ENCODE results near the gene IGSF23.

IGSF23 gene

DNA sequence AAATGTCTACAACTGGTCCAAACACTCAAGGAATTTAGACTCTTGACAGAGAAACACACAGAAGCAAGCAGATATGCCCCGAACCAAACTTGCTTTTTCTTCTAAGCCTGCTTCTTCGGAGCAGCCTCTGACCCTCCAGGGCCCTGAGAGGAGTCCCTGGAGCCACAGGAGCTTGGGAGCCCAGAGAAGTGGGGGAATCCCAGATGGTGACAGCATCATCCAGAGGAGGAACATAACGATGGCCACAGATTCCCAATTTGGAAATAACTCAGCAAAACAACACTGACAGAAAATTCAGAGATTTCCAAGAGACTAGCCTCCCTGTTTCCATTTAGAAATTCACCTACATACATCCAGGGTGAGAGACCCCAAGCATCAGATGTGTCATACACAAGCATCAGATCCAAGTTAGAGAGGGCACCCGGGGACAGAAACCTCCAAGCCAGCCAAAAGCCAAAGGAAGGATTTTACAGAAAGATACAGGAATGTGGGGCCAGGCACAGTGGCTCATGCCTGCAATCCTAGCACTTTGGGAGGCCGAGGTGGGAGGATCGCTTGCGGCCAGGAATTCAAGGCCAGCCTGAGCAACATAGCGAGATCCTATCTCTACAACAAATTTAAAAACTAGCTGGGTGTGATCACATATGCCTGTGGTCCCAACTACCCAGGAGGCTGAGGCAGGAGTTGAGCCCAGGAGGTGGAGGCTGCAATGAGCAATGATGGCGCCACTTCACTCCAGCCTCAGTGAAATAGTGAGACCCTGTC lies 28.3 kb downstream of the IGSF23 start:
- no peak for DNase-seq (ENCODE audit: low read depth)

DNA sequence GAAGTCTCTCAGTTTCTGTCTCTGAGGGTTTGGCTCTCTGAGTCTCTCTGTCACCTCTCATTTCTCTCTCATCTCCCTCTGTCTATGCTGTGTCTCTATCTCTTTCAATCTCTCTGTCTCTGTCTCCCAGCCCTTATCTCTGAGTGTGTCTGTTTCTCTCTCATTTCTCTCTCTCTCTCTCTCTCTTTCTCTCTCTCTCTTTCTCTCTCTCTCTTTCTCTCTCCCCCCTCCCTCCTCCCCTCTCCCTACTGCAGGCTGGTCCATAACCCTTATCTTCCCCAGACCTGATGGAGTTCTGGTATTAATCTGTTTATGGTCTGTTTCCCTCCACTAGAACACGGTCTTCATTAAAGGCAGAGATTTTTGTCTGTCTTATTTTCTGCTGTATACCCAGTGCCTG lies 29.0 kb downstream of the IGSF23 start:
- DNase-seq (ENCODE audit: low read depth) = no peak

DNA sequence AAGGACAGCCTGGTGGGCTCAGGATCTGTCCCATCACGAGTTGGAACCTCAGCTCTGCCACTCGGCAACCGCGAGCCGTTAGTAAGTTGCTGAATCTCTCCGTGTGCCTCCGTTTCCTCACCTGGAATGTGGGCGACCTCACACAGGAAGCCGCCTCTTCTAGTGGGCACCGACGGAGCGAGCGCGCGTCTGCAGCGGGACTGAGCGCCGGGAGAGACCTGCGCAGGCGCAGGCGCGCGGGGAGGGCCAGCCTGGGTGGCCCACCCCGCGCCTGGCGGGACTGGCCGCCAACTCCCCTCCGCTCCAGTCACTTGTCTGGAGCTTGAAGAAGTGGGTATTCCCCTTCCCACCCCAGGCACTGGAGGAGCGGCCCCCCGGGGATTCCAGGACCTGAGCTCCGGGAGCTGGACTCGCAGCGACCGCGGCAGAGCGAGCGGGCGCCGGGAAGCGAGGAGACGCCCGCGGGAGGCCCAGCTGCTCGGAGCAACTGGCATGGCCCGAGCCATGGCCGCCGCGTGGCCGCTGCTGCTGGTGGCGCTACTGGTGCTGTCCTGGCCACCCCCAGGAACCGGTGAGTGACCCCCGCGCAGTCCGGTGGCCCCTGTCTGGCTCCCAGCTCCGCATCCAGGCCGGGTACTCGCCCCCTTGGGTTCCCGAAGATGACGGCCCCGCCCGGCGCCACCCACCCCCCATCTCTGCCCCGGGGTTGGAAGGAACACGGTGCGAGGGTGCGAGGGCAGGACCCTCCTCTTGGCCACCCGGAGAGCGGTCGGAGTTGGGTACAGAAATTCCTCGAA lies 30.4 kb downstream of the IGSF23 start, which contains the start of gene PVR:
PVR (plus strand) TSS at position 306 of the 797 bp plus-strand sequence; CDS start at position 493, 187 bp downstream.
- no peak for DNase-seq (ENCODE audit: low read depth)

DNA sequence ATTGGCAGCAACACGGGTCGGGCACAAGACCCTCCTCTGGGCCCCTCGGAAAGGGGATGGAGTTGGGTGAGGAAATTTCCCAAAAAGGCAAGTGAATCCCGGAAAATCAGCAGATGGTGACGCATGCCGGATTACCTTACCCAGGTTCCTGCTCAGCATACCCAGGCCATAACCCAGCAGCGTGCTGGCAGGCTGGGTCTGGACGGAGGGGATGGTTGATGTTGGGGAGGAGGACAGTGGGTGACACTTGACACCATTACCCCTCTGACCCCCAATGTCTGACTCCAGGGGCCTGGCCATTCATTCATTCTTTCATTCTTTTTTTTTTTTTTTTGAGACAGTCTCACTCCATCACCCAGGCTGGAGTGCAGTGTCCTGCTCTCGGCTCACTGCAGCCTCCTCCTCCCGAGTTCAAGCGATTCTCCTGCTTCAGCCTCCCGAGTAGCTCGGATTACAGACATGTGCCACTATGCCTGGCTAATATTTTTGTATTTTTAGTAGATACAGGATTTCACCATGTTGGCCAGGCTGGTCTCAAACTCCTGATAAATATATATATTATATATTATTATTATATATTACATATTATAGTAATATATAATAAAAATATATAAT lies 31.1 kb downstream of the IGSF23 start:
- DNase-seq (ENCODE audit: low read depth) = no peak

DNA sequence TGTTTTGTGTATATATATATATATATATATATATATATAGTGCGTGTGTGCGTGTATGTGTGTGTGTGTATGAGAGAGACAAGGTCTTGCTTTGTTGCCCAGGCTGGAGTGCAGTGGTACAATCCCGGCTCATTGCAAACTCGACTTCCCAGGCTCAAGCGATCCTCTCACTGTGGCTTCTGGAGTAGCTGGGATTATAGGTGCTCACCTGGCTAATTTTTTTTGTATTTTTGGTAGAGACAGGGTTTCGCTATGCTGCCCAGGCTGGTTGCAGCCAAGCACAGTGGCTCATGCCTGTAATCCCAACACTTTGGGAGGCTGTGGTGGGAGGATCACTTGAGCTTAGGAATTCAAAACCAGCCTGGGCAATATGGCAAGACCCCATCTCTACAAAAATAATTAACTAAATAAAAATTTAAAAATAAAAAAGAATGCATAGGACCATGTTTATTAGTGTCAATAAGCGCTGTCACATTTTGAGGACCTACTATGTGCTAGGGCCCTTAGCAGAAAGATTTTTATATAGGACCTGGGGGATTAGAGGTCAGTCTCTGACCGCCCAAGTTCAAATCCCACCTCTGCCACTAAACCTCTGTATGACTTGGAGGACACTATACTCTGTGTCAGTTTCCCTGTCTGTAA lies 32.2 kb downstream of the IGSF23 start:
- DNase-seq (ENCODE audit: low read depth) = no peak

DNA sequence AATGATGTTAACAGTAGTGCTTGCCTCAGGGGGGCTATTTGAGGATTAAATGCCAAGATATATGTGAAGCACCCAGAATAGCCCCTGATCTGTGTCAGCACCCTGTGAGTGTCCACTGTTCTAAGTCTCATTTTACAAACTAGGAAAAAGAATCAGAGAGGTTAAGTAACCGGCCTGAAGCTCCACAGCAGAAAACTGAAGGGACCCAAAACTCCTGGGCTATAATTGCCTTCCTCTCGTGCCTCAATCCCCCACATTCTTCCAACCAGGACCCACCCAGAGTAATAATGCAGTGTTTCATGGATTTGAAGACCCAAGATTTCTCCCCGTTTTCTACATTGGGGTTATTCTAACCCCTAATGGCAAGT lies 32.7 kb downstream of the IGSF23 start:
- DNase-seq (ENCODE audit: low read depth) = no peak

DNA sequence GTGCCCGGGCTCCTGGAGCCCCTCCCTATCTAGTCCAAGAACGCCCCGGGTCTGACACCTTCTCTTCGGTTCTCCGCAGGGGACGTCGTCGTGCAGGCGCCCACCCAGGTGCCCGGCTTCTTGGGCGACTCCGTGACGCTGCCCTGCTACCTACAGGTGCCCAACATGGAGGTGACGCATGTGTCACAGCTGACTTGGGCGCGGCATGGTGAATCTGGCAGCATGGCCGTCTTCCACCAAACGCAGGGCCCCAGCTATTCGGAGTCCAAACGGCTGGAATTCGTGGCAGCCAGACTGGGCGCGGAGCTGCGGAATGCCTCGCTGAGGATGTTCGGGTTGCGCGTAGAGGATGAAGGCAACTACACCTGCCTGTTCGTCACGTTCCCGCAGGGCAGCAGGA lies 33.8 kb downstream of the IGSF23 start:
- DNase-seq (ENCODE audit: low read depth) = no peak

DNA sequence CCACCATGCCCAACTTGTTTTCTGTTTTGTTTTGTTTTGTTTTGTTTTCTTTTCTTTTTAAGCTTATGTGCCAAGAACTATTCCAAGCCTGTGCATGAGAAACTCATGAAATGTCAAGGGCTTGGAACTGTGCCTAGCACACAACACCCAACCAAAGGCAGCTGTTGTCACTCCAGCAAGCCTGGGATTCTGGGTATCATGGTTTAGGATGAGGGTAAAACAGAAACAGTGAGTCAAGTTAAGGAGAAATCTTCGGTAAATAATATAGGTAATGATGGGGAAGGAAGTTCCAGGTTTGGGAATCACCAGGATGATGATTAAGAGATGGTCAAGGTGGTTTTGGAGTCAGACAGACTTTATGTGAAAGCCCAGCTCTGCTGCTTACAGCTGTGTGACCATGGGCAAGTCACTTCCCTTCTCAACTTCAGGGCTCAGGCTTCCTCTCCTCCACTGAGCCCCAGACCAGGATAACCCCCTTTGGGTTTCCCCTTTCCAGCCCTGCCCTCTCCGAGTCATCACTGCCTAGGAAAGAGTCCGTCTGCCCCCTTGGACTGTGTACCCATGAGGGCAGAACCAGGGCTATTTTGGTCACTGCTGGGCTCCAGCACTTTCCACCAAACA lies 35.4 kb downstream of the IGSF23 start:
- no peak for DNase-seq (ENCODE audit: low read depth)

DNA sequence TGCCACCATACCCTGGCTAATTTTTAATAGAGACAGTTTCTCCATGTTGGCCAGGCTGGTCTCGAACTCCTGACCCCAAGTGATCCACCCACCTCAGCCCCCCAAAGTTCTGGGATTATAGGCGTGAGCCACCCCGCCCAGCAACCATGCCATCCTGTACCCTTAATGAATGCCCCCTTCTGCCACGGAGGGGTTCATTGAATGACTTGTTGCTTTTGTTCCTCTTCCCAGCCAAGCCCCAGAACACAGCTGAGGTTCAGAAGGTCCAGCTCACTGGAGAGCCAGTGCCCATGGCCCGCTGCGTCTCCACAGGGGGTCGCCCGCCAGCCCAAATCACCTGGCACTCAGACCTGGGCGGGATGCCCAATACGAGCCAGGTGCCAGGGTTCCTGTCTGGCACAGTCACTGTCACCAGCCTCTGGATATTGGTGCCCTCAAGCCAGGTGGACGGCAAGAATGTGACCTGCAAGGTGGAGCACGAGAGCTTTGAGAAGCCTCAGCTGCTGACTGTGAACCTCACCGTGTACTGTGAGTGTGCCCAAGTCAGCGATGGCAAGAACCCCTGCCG lies 36.3 kb downstream of the IGSF23 start:
- DNase-seq (ENCODE audit: low read depth) = no peak

DNA sequence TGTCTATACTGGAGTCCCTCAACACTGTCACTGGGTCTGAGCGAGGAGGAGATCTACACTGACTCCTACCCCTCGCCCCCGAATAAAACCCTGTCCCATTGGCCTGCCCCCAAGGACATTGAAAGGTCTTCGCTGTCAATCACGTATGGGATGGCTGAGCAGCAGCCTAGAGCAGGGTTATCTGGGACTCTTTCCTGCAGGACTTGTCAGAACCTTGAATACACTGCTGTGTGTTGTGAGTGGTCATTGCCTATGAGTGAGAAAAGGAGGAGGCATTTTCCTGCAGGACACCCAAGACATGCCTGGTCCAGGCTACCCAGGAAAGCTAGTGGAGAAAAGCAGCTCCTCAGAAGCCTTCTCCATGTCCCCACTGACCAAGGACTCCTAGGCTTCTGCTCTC lies 40.0 kb downstream of the IGSF23 start:
- no peak for DNase-seq (ENCODE audit: low read depth)

DNA sequence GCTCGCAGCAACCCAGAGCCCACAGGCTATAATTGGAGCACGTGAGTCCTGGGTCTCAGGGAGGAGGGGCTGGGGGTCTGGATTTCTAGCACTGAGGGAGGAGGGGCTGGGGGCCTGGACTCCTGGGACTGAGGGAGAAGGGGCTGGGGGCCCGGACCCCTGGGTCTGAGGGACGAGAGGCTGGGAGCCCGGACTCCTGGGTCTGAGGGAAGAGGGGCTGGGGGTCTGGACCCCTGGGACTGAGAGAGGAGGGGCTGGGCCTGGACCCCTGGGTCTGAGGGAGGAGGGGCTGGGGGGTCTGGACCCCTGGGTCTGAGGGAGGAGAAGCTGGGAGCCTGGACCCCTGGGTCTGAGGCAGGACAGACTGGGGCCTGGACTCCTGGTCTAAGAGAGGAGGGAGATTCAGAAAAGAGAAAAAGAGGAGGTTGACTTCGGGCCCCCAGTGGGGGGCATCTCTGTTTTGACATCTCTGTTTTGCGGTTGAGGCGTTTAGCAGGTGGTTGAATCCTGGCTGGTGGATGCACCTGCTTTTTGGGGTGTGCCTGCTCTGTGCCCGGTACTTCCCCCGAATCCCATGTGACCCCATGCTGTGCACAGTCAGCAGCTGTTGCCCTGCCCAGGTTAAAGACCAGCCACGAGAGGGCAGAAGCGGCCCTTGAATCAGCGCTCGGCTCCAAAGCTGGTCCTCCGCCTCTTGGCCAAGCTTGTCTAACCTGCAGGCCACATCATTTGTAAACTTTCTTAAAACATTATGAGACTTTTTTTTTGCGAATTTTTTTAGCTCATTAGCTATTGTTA lies 40.8 kb downstream of the IGSF23 start:
- peak; percentile 30 for DNase-seq (ENCODE audit: low read depth)

DNA sequence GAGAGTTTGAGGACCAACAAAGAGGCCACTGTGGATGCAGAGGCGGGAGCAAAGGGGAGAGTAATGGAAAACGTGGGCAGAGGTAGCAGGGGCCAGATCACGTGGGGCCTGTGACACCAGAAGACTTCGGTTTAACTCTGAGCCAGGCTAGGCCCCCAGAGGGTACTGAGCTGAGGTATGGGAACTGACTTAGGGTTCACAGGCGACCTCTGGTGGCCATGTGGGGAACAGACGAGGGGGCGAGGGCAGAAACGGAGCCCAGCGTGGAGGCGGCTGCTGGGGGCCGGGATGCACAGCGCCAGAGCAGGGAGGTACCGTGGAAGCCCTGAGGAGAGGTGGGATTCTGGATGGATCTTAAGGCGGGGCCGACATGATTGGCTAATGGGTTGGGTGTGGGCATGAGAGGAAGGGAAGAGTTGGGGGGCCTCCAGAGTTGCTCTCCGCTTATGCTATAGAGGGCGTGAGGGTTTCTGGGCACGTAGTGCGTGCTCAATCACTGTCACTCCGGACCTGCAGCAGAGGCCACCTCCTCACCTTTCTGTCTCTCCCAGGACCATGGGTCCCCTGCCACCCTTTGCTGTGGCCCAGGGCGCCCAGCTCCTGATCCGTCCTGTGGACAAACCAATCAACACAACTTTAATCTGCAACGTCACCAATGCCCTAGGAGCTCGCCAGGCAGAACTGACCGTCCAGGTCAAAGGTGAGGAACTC lies 44.0 kb downstream of the IGSF23 start:
- DNase-seq (ENCODE audit: low read depth) = peak; percentile 23

DNA sequence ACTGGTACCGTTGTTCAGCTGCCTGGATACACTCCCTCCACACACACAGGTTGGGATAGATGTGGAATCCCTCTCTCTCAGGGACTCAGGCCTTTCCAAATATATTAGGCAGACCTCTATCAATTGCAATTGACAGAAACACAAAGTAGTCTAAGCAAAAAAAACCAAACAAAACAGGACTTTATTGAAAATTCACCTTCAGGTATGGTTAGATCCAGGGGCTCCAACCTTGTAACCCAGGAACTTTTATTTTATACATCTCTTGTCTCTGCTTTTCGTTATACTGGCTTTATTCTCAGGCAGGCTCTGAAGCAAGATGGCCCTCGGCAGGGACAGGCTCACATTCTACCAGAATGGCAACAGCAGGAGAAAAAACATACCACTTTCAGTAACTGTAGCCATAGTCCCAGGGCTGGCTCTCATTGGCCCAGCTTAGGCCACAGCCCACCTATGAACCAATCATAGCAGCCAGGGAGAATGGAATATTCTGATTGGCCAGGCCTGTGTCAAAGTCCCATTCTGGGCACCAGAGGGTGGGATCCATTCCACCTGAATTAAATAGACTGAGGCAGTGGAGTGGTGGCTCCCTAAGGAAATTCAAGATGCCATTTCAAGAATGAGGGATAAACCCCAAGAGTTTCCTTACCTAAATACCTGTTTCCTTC lies 44.8 kb downstream of the IGSF23 start:
- DNase-seq (ENCODE audit: low read depth) = no peak

DNA sequence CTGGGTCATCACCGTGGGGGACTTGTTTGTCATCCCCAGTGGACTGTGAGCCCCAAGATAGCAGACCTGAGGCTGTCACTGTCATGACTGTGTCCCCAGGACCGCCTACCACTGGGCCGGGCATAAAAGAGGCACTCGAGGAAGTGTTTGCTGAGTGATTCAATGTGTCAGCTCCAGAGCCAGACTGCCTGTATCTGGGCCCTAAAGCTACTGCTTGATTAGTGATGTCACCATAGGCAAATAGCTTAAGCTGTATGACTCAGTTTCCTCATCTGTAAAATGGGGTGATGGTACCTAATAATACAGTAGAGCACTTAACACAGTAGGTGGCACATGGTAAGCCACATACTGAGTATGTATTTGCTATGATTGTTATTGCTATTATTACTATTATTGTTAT lies 46.7 kb downstream of the IGSF23 start:
- no peak for DNase-seq (ENCODE audit: low read depth)

DNA sequence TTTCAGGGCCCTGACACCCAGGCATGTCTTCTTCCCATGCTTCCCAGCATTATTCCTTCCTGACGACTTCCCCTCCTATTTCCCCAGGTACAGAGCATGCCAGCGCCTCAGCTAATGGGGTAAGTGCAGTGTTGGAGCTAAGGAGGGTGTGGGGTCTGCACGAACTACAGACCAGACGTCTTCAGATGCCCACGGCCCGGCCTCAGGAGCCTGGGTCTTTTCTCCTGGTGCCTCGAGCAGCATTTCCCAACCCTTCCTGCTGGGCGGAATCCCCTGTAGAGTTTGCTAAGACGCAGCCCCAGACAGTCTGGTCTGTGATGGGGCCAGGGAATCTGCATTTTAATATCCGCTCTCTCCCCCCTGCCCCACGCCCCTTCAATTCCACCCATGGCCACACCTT lies 47.8 kb downstream of the IGSF23 start:
- no peak for DNase-seq (ENCODE audit: low read depth)

DNA sequence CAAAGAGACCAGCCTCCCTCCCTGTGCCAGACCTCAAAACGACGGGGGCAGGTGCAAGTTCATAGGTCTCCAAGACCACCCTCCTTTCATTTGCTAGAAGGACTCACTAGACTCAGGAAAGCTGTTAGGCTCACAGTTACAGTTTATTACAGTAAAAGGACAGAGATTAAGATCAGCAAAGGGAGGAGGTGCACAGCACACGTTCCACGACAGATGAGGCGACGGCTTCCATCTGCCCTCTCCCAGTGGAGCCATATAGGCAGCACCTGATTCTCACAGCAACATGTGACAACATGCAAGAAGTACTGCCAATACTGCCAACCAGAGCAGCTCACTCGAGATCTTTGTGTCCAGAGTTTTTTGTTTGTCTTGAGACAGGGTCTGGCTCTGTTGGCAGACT lies 48.5 kb downstream of the IGSF23 start:
- DNase-seq (ENCODE audit: low read depth) = no peak

DNA sequence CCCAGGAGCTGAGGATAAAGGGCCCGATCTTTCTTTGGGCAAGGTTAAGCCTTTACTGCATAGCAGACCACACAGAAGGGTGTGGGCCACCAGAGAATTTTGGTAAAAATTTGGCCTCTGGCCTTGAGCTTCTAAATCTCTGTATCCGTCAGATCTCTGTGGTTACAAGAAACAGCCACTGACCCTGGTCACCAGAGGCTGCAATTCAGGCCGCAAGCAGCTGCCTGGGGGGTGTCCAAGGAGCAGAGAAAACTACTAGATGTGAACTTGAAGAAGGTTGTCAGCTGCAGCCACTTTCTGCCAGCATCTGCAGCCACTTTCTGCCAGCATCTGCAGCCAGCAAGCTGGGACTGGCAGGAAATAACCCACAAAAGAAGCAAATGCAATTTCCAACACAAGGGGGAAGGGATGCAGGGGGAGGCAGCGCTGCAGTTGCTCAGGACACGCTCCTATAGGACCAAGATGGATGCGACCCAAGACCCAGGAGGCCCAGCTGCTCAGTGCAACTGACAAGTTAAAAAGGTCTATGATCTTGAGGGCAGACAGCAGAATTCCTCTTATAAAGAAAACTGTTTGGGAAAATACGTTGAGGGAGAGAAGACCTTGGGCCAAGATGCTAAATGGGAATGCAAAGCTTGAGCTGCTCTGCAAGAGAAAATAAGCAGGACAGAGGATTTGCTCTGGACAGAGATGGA lies 49.5 kb downstream of the IGSF23 start:
- no peak for DNase-seq (ENCODE audit: low read depth)

DNA sequence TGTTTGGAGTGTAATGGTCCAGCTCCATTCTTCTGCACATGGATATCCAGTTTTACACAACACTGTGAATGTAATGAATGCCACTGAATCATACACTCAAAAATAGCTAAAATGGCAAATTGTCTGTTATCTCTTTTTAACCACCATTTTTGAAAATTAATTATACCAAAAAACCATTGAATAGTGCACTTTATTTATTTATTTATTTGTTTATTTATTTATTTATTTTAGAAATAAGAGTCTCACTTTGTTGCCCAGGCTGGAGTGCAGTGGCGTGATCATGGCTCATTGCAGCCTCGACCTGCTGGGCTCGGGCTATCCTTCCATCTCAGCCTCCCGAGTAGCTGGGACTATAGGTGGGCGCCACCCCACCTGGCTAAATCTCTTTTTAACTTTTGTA lies 50.6 kb downstream of the IGSF23 start:
- DNase-seq (ENCODE audit: low read depth) = no peak

DNA sequence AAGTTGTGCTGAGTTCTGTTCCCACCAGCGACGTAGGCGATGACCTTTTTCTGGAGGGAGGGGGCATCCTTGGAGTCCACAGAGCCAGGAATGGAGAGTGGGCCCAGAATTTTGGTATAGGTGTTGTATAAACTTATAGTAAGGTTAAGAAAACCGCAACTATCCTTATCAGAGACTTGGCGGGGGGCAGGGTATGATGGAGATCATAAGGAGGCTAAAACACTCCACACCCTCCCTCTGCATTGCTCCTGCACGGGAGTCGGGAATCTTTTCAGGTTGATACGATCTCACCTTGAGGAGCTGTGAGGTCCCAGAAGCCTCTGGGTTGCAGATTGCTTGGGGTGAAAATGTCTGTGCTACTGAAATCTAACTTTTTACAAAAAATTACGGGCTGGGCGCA lies 51.6 kb downstream of the IGSF23 start:
- no peak for DNase-seq (ENCODE audit: low read depth)
